Limb (tissue), 2 donors: ENCODE measurements around the gene SPPL2B.
"Not testable (repeated sequence)": the region's sequence is repeated elsewhere in the genome, so short reads cannot be mapped to it uniquely, and the experiment has no call there.

ENCODE experiments used
- DNase-seq, 2 donors: peaks; one replicate each; pipeline ENCODE4 v3.0.0-alpha.2; 2016; ENCODE audit errors: extremely low spot score in 2 of 2

Gene SPPL2B

GRCh38 chr19:2380567-2380966, 52.1 kb downstream of the SPPL2B start:
- DNase-seq: no peak

GRCh38 chr19:2381148-2381820, 52.8 kb downstream of the SPPL2B start:
- peak in 1 of 2 donors; percentile 70 for DNase-seq

DNA sequence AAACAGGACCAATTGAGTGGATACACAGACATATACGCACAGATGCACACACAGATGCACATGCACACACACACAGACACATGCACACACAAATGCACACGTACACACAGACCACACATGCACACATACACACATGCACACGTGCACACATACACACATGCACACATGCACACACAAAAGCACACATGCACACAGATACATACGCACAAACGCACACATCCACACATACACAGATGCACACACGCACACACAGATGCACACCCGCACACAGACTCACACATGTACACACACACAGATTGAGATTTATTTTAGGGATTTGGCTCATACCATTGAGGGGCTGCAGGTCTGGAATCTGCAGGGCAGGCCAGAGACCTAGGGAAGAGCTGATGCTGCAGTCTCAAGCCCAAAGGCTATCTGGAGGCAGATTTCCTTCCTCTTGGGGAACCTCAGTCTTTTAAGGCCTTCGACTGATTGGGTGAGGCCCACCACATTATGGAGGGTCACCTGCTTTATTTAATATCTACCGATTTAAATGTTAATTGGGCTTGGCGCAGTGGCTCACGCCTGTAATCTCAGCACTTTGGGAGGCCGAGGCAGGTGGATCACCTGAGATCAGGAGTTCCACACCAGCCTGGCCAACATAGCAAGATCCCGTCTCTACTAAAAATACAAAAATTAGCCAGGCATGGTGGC, 54.2 kb downstream of the SPPL2B start:
- no peak for DNase-seq

- DNase-seq: peak in 1 of 2 donors; percentile 51
Measured at GRCh38 chr19:2385053-2385721, 56.7 kb downstream of the SPPL2B start.

DNA sequence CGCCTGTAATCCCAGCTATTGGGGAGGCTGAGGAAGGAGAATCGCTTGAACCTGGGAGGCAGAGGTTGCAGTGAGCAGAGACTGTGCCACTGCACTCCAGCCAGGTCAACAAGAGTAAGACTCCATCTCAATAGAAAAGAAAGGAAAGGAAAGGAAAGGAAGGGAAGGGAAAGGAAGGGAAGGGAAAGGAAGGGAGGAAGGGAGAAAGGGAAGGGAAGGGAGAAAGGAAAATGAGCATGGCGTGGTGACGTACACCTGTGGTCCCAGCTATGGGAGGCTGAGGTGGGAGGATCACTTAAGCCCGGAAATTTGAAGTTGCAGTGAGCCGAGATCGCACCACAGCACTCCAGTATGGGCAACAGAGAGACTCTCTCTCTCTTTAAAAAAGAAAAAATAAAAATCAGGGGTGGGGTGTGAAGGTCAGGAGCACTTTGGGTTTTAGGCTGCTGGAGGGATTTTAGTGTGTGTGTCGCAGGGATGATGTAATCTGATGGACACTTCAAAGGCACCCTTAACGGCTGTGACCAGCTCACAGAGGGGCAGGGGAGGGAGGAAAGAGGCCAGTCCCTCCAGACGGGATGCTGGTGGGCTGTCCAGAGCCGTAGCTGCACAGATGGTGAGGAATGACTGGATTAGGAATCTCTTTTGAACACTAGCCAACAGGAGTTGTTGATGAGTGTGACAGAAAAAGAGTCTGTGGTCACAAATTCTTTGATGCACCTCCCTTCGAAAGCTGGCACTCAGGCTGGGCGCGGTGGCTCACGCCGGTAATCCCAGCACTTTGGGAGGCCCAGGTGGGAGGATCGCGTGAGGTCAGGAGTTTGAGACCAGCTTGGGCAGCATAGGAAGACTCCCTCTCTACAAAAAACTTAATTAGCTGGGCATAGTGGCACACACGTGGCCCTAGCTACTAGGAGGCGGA, 59.1 kb downstream of the SPPL2B start:
- DNase-seq: no peak

DNA sequence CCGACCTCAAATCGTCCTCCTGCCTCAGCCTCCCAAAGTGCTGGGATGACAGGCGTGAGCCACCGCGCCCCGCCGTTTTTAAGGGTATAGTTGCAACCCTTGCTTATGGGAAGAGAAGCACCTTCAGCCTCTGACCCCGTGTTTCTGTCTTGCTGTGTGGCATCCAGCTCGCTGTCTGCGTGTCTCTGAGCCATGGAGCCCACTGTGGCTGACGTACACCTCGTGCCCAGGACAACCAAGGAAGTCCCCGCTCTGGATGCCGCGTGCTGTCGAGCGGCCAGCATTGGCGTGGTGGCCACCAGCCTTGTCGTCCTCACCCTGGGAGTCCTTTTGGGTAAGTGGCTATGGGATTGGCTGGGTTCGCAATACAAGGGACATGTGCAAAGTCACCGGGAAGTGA, 61.1 kb downstream of the SPPL2B start:
- DNase-seq: no peak

GRCh38 chr19:2391118-2391725, 62.7 kb downstream of the SPPL2B start:
- peak in 1 of 2 donors; percentile 66 for DNase-seq

DNA sequence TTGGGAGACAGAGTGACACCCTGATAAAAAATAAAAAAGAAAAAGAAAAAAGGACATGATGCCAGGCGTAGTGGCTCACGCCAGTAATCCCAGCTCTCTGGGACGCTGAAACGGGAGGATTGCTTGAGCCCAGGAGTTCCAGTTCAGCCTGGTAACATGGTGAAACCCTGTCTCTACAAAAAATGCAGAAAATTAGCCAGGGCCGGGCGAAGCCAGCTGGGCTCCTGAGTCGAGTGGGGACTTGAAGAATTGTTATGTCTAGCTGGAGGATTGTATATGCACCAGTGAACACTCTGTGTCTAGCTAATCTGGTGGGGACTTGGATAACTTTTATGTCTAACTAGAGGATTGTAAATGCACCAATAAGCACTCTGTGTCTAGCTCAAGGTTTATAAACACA, 63.9 kb downstream of the SPPL2B start:
- DNase-seq: no peak

DNA sequence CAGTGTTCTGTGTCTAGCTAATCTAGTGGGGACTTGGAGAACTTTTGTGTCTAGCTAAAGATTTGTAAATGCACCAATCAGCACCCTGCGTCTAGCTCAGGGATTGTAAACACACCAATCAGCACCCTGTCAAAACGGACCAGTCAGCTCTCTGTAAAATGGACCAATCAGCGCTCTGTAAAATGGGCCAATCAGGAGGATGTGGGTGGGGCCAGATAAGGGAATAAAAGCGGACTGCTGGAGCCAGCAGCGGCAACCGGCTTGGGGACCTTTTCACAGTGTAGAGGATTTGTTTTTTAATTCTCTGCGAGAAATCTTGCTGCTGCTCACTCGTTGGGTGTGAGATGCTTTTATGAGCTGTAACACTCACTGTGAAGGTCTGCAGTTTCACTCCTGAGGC, 64.4 kb downstream of the SPPL2B start:
- not testable (repeated sequence) for DNase-seq

DNA sequence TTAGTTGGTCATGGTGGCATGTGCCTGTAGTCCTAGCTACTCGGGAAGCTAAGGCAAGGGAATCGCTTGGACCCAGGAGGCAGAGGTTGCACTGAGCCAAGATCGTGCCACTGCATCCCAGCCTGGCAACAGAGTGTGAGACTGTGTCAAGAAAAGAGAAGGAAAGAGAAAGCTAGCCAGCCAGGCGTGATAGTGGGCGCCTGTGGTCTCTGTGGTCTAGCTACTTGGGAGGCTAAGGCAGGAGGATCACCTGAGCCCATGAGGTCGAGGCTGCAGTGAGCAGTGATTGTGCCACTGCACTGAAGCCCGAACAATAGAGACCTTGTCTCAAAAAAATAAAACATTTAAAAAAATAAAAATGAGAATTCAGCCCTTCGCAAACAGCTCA, 65.6 kb downstream of the SPPL2B start:
- no peak for DNase-seq

- no peak for DNase-seq
Measured at GRCh38 chr19:2394442-2395292, 66.2 kb downstream of the SPPL2B start.

DNA sequence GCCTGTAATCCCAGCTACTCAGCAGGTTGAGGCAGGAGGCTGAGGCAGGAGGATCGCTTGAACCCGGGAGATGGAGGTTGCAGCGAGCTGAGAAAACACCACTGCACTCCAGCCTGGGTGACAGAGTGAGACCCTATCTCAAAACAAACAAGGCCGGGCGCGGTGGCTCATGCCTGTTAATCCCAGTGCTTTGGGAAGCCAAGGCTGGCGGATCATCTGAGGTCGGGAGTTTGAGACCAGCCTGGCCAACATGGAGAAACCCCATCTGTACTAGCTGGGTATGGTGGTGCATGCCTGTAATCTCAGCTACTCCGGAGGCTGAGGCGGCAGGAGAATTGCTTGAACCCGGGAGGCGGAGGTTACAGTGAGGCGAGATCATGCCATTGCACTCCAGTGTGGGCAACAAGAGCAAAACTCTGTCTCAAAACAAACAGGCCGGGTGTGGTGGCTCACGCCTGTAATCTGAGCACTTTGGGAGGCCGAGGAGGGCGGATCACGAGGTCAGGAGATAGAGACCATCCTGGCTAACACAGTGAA, 66.9 kb downstream of the SPPL2B start:
- DNase-seq: not testable (repeated sequence)

GRCh38 chr19:2397173-2397572, 68.7 kb downstream of the SPPL2B start:
- DNase-seq: not testable (repeated sequence)

- no peak for DNase-seq
Measured at GRCh38 chr19:2398735-2399305, 70.3 kb downstream of the SPPL2B start.

DNA sequence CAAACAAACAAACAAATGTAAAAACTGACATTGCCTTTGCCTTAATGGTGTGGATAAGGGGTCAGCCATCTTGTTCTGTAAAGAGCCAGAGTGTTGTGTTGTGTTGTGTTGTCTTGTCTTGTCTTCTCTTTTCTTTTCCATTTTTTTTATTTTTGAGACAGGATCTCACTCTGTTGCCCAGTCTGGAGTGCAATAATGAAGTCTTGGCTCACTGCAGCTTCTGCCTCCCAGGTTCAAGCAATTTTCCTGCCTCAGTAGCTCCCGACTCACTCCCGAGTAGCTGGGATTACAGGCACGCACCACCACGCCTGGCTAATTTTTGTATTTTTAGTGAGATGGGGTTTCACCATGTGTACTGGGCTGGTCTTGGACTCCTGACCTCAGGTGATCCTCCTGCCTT, 71.1 kb downstream of the SPPL2B start:
- DNase-seq: no peak
